HEK293T (cell line): ENCODE measurements around the gene PIR.

ENCODE experiments used
- BHLHE40 ChIP-seq: fragments of 450-650 bp; IDR thresholded peaks from 2 replicates; pipeline ENCODE4 v1.6.1; 2016; ENCODE audit warnings: mild to moderate bottlenecking, moderate library complexity, borderline replicate concordance
- CTBP1 ChIP-seq: fragments of 450-650 bp; IDR thresholded peaks from 2 replicates; pipeline ENCODE4 v1.6.1; 2016; ENCODE audit warnings: borderline replicate concordance
- ELF4 ChIP-seq: fragments of 450-650 bp; IDR thresholded peaks from 2 replicates; pipeline ENCODE4 v1.6.1; 2017; ENCODE audit warnings: antibody characterized with exemption
- FOXA1 ChIP-seq: fragments of 450-650 bp; IDR thresholded peaks from 2 replicates; pipeline ENCODE4 v1.6.1; 2016; ENCODE audit warnings: mild to moderate bottlenecking
- FOXM1 ChIP-seq: fragments of 450-650 bp; IDR thresholded peaks from 2 replicates; pipeline ENCODE4 v1.6.1; 2017; ENCODE audit warnings: mild to moderate bottlenecking, borderline replicate concordance
- NFRKB ChIP-seq: fragments of 450-650 bp; IDR thresholded peaks from 2 replicates; pipeline ENCODE4 v1.6.1; 2016; ENCODE audit warnings: mild to moderate bottlenecking, moderate library complexity
- SP1 ChIP-seq: fragments of 450-650 bp; IDR thresholded peaks from 2 replicates; pipeline ENCODE4 v1.6.1; 2017
- SUZ12 ChIP-seq: fragments of 450-650 bp; IDR thresholded peaks from 2 replicates; pipeline ENCODE4 v1.6.1; 2016; ENCODE audit warnings: mild to moderate bottlenecking
- TARDBP ChIP-seq: fragments of 450-650 bp; IDR thresholded peaks from 2 replicates; pipeline ENCODE4 v1.6.1; 2016
- TF ChIP-seq, protein P1 (sequence below): fragments of 450-650 bp; IDR thresholded peaks from 2 replicates; pipeline ENCODE4 v1.6.1; 2016

DNA sequence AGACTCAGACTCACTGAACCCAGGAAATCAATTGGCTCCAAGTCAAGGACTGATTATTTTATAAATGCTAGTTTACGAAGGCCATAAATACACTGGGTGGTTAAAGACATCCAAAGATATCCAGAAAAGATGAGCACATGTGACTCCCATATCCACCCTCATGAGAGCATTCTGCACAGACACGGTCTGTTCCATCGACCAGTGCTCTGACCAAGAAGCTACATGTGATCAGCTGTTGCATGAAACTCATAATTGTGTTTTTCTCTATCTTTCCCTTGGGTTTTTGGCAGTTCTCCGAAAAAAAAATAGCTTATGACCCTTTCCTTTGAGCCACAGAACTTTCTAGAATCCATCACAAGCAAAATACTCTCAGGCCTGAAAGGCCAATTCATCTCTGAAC, 2.7 kb upstream of the PIR start:
- no peak for TF ChIP-seq SUZ12
- TF ChIP-seq NFRKB, result no peak
- TF ChIP-seq ELF4, result no peak
- no peak for TF ChIP-seq CTBP1
- no peak for TF ChIP-seq FOXA1
- TF ChIP-seq SP1, result no peak
- TF ChIP-seq, protein P1, sequence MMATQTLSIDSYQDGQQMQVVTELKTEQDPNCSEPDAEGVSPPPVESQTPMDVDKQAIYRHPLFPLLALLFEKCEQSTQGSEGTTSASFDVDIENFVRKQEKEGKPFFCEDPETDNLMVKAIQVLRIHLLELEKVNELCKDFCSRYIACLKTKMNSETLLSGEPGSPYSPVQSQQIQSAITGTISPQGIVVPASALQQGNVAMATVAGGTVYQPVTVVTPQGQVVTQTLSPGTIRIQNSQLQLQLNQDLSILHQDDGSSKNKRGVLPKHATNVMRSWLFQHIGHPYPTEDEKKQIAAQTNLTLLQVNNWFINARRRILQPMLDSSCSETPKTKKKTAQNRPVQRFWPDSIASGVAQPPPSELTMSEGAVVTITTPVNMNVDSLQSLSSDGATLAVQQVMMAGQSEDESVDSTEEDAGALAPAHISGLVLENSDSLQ, result no peak
- TF ChIP-seq TARDBP, result no peak
- no peak for TF ChIP-seq BHLHE40
- no peak for TF ChIP-seq FOXM1
